HTR-8/SVneo (cell line): ENCODE data around the gene TACR1.
"Not testable (repeated sequence)": the region's sequence is repeated elsewhere in the genome, so short reads cannot be mapped to it uniquely, and the experiment has no call there.

Experiments used
- DNase-seq: peaks from one replicate; pipeline ENCODE4 v3.0.0; 2011; ENCODE audit warnings: low spot score, mixed read lengths; ENCODE audit not compliant: insufficient read length
- FAIRE-seq: peaks from 2 replicates; lab custom pipeline; 2011; peaks lifted over from hg19 to GRCh38; lab: Jason Lieb, UNC

Gene TACR1

DNA sequence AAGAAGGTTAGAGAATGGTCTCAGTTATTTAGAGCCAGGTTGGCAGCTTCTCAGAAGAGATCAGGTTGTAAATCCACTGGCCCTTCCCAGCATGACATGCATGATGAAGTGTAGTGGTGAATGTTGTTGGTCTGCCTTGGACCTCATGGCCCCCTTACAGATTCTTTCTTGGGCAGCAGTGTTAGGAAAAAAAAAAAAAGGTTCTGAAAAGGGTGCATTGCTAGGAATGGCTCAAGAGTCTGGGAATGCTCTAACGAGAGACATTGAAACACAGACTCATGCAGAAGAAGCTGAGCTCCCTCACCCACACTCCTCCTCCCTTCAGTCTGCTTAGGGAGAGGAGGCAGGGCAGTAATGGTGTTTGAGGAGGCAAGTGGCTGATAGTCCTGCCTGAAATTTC, 135.4 kb downstream of the TACR1 start:
- DNase-seq (no peak), FAIRE-seq (no peak)

- DNase-seq, result no peak
- FAIRE-seq, result no peak
Measured at GRCh38 chr2:75058427-75058826, 140.9 kb downstream of the TACR1 start.

DNA sequence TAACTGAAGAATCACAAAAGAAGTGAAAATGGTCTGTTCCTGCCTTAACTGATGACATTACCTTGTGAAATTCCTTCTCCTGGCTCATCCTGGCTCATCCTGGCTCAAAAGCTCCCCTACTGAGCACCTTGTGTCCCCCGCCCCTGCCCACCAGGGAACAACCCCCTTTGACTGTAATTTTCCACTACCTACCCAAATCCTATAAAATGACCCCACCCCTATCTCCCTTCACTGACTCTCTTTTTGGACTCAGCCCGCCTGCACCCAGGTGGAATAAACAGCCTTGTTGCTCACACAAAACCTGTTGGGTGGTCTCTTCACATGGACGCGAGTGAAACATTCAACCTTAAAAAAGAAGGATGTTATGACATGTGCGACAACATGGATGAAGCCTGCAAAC, 142.2 kb downstream of the TACR1 start:
- not testable (repeated sequence) for FAIRE-seq, DNase-seq

GRCh38 chr2:75055820-75056675, 143.3 kb downstream of the TACR1 start:
- FAIRE-seq (no peak), DNase-seq (no peak)

DNA sequence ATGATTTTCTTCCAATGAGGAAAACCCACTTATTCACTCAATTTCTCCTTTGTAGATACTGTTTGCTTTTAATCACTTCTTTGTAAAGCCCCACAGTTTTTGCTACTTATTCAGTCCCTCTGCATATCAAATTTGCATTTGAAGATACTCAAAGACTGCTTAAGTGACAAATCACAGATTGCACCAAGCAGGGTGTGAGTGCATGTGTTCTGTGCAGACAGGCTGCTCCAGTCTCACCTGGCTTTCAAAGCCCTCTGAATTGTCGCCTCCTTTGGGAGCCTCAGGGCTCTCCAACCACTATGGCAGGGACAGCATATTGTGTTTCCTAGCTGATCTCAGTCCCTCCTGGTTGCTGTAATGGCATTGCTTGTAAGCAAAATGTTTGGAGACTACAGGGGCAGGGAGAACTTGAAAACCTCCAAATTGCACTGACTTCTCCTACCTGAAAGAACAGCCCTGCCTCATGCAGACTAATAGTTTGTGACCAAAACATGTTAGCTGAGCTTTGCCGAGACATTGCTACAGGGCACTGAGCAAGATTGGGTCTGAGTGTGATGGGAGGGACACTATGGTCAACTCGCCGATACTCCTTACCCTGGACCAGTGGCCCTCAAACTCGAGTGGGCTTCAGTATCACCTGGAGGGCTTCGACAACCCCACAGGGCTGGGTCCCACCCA, 144.0 kb downstream of the TACR1 start:
- no peak for DNase-seq
- no peak for FAIRE-seq

DNA sequence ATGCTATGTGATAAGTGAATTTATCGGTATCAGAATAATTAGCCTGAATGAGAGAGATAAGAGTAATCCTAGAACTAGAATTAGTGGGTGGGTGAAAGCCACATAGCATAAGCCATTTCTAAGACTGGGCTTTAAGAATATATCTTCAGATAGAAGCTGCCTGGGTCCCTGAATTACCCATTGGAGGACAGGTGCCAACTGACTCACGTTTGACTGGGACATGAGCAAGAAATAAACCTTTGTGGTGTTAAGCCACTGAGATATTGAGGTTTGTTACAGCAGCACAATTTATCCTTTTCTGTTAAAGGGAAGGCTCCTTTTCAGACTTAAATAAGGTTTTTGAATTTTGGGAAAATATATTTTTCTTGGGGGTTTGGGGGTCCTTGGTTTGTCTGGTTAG, 145.0 kb downstream of the TACR1 start:
- FAIRE-seq (no peak), DNase-seq (no peak)

DNA sequence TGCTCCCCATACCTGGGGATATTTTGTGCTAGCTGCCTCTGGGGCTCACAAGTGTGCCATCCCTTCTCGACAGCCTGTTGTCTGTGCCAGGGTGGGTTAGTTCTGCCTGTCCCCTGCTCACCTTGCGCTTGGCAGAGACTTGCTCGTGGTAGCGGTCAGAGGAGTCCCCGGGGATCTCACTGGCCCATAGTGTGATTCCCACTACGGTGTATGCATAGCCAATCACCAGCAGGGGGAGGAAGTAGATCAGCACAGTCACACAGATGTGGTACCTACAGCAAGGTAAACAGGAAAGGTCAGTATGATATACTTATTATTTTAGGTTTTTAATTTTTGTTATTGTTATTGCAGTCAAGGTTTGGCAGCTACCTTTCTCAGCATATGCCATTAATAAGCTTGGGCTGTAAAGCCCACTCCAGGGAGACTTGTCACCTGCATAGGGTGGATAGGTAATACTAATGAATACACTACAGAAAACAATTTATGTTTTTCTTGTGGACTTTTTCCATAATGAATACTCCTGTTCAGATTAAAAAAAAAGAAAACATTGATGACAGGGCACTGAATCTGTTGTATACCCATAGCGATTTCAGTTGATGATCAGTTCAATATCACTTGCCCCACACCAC, 145.7 kb downstream of the TACR1 start:
- FAIRE-seq (peak; percentile 89), DNase-seq (peak; percentile 56)

- DNase-seq (peak; percentile 60), FAIRE-seq (no peak)
Measured at GRCh38 chr2:75047992-75048625, 151.2 kb downstream of the TACR1 start.

DNA sequence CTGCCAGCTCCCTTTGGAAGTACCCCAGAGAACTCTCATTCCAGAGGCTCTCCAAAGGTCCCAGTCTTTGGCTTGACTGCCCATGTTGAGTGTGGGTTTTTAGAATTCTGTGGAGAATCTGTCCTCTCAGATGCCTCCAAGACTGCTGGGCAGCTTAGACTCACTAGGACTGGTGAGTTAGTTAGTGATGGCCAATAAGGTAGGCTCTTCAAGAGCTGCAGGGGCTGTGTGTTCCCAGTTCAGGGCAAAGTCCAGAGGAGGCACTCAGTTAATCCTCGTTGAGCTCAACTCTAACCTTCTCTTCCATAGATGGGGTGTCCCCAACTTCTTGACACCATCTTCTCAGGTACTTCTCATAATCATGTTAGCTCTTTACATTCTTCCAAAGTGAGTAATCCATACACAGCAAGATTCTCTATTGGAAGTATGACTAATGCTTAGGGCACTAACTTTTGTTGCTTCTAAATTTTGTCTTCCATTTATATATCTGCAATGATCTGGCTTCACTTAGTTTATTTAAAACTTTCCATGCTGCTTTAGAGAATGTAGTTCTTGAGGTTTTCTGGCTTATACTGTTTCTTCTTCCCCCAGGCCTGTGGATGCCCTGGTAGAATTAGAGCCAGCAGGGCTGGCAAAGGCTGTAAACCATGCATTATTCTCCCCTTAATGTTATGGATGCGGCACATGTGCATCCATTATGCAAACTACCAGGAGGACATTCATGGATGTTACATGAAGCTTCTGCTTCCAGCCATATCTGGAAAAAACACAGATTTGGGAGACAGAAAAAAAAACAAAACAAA, 151.9 kb downstream of the TACR1 start:
- DNase-seq, result peak; percentile 30
- peak; percentile 38 for FAIRE-seq

DNA sequence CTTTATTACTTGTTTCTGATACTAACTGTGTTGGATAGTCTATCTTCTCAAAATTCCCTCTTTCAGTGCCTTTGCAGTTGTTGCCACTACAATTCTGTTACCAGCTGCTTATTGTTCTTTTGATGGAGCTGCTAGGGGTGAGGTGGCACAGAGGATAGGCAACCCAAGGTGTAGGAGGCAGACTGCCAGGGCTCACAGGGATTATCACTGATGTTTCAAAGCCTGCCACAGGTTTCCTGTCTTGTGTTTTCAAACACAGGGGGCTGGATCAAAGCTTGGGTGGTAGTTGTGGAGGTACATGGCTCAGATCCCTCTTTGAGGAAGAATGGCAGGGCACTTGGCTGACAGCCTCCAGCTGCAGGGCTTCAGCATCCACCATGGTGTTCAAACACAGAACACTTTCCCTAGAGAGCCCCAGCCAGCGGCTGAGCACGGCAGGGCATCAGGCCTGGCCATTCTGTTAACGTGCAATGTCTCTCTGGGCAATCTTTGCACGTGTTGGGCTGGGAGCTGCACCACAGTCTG, 153.7 kb downstream of the TACR1 start:
- DNase-seq, result no peak
- FAIRE-seq, result peak; percentile 59

GRCh38 chr2:75044291-75044690, 155.0 kb downstream of the TACR1 start:
- FAIRE-seq (no peak), DNase-seq (no peak)

DNA sequence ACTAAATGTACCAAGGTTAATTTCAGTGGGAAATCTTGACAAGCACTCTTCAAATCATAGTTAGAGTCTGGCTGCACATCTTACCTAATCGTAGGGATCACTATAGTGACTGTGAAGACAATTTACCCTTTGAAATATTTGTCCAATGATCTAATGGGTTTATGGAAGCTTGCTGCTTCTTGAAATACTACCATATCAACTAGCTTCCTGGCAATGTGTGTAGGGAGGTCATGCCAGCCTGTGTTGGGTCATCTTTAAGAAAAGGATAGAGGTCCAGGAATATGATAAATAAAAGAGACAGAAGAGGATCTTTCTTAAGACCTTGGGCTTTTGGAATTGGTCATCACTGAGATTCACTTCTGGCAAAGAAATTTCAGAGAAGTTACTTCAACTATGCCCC, 156.5 kb downstream of the TACR1 start:
- no peak for DNase-seq

DNA sequence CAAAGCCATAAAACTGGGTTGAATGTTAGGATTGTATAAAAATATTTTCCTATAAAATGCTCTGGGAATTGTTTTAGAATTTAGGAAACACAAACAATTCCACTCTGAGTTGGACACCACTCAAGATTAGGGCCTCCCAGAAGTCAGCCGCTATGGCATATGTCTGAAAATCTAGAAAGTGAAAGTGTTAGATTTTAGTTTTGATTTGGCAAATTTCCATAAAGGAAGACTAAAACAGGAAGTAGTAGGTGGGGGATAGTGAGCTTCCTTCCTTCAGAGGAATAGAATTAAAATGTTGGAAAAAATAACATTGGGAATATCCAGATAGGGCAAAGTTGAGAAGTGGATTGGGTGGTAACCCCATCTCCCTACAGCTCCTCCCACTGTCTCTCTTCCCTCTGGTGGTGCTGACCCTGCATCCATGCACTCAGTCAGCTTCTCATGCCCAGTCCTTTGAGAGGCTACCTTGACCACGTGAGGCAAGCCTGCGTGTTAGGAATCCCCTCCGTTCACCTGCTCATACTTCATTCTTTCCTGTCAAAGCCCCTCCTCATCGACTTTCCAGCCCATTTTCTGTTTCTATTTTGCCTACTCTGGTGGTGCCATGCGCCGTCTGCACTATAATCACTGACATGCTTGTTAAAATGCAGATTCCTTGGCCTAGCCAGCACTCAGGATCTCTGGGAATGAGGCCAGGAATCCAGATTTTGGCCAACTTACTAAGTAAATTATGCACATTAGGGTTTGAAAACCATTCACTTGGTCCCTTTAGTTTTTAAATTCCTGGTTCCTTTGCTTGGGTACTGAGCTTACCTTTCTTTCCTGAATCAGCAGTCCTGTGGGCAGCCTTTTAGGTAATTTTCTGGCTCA, 157.4 kb downstream of the TACR1 start:
- FAIRE-seq, result no peak
- no peak for DNase-seq

More for the DNA sequence above, 156.5 kb downstream of the TACR1 start:
- no peak for FAIRE-seq

- DNase-seq (no peak), FAIRE-seq (no peak)
Measured at GRCh38 chr2:75041226-75041625, 158.1 kb downstream of the TACR1 start.

- DNase-seq (no peak), FAIRE-seq (no peak)
Measured at GRCh38 chr2:75035444-75036353, 163.6 kb downstream of the TACR1 start.

- FAIRE-seq (no peak), DNase-seq (no peak)
Measured at GRCh38 chr2:75033516-75033915, 165.8 kb downstream of the TACR1 start.

DNA sequence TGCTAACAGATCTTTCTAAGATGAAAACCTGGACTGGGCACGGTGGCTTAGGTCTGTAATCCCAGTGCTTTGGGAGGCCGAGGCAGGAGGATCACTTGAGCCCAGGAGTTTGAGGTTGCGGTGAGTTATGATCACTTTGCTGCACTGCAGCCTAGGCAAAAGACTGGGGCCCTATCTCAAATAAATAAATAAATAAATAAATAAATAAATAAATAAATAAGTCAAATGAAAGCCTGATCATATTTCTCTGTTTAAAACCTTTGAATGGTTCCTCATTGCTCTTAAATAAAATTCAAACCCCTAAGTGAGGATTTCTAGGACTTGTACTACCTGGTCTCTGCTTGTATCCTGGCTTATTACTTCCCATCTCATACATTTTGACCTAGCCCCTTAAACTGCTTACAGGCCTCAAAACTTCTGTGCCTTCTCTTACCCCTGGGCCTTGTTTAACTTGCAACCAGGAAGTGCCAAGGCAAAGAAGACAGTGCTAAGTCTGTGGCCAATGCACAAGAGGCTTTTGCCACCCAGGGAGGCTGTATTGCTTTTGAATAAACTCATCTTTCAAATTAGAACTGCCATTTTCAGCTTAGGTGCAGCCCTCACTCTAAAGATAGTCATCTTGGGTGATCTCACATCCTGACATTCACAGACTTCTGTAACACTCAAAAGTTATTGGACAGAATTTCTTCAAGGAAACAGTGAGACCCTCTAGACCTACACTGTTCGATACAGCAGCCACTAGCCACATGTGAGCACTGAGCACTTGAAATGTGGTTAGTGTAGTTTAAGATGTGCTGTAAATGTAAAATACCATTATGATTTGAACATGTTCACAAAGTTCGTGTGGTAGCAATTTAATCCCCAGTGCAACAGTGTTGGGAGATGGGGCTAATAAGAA, 167.2 kb downstream of the TACR1 start:
- DNase-seq (no peak), FAIRE-seq (no peak)
